HG02798 (cell line): ENCODE measurements around the gene ABCA4.

Experiments used
- ATAC-seq: cut with Tn5 transposase; IDR thresholded peaks from one replicate; pipeline ENCODE4 v1.9.1; 2021; ENCODE audit warnings: mild to moderate bottlenecking; ENCODE audit not compliant: unreplicated experiment, poor library complexity

Gene ABCA4

DNA sequence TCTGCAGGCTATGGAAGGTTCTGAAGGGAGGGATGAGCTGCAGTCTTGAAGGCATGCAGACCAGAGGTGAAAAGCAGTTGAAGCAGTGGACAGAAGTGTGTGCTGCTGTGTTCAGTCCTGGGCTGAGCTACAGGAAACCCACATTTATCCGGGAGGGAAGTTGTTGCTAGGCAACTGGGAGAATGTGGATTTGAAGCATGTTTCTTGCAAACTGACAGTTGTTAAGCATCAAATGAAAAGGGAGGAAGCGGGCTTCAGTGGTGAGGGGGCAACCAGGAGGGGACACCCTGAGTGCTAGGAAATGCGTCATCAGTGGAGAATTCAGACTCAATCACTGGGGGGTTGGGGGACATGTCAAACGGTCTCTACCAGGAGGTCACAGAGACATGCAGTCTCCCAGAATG, 28.7 kb downstream of the ABCA4 start:
- no peak for ATAC-seq

DNA sequence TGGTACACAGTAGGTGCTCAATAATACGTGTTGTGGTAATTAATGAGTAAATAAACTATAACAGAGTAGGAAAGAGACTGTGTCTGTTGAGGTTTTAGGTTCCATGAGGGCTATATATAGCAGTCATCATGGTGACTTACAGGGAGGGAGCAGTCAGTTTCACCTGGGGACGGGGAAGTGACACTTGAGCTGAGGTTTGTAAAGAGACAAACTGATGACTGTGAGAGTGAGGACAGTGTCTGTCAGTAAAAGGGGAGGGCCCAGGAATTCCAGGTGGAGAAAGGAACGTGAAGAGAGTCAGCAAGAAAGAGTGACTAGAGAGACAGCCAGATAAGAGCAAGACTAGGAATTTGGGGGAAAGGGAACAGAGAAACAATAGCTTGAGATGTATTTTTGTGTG, 30.2 kb downstream of the ABCA4 start:
- ATAC-seq: peak; percentile 34

DNA sequence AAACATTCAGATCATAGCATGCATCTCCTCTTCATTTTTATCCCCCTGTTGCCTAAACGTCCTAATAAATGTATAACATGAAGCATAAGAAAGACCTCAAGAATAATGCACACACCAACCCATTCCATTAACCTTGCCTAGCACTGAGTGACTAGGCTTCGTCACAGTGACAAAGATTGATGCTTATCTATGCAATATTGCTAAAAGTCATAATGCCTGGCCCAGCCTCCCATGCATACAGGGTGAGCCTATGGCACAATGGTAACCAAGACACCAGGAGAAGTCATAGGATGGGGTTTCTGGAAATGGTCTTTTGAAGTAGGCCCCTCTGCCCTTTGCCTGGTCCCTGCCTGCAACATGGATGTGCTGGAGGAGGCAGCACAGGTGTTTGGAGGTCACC, 33.8 kb downstream of the ABCA4 start:
- no peak for ATAC-seq

DNA sequence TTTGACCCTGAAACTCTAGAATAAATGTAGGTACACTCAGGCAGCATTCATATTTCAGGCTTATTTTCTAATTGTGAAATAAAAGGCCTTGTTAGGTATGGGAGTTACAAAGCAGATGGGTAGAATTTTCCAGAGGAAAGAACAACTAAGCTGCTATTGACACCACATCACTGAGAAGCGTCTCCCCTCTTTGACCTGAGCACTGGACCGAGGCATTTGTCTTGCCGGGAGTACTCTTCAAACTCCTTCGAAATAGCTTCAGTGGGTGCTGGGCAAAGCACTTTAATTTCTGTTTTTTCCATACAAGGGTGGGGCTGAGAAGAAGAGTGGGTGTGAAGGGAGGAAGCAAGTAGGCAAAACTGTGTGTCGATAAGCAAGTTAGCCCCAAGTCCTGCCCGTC, 36.4 kb downstream of the ABCA4 start:
- no peak for ATAC-seq

DNA sequence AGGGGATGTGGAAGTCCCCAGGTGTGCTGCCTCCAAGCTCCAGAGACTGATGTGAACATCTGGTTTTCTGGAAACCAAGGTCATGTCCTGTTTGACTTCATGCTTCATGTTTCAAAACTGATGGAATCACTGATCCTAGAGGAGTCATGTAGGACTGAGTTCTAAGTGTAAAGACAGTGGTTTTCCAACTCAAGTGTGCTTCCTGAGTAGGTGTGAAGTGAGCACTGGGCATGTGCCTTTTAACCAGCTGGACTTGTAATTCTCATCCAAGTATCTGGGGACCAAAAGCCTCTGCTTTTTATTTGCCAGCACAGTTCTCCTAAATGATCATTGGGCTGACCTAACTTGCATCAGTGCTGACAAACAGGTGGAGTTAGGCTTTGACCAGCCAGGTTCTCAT, 36.9 kb downstream of the ABCA4 start:
- no peak for ATAC-seq

DNA sequence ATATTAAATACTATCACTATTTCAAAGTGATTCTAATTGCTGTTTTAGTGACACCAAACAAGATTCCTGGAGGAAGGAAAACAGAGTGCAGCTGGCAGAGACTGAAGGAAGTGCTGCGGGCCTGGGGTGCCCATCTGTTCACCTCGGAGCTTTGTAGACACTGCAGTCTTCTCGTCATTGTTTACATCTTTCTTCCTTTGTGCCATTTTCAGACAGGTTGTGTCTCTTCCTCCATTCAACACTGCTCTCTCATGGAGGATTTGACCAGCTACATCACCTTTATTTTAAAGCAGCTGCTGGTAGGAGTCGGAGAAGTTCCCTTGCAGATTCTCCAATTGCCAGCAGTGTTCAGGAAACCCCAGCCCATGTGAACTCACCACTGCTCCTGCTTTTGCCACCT, 37.3 kb downstream of the ABCA4 start:
- ATAC-seq: no peak

DNA sequence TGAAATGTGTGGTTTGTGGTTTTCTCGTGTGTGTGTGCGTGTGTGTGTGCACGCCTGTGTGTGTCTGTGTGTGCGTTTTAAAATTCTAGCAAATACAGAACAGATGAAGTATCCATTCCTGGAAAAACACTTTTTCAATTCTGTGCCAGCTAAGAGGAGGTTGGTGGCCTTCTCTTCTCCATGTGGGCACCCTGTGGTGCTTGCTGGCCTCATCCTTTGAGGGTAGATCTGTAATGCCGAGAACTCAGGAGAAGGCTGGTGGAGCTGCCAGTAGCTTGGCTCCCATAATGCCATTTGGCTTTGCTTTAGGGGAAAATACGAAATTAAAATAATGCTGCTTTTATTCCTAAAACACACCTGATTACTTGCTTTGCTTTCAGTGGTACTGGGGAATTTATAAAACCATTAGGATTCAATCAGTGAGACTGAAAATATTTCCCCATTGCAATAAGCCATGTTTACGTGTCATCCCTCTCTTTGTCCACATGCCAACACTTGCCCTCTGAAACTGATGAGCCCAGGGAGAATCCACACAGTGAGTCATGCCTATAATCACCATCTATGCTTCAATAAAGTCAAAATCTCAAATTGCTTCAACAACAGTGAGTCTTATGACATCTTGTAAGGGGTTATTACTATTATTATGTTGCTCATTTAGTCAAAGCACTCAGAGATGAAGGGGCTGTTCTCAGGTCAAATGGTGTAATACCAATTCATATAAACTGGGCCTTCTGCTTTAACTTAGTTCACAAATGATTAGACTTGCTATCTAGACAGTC, 39.2 kb downstream of the ABCA4 start:
- no peak for ATAC-seq

DNA sequence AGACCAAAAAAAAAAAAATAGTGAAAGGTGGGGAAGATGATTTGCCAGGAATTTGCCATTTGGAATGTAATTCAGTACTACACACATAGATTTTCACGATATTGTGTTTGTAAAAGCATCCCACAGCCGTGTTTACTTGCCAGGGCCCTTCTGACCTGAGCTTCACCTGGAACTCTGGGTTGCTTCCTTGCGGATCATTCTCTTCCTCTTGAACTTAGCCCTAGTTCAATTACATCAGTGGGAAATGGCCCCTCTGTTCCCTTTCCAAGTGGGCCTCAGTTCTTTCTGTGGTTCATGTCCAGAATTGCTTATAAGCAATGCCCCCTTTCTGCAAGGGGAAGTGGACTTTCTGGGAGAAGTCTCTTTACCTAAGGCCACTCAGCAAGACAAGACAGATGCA, 41.0 kb downstream of the ABCA4 start:
- no peak for ATAC-seq

DNA sequence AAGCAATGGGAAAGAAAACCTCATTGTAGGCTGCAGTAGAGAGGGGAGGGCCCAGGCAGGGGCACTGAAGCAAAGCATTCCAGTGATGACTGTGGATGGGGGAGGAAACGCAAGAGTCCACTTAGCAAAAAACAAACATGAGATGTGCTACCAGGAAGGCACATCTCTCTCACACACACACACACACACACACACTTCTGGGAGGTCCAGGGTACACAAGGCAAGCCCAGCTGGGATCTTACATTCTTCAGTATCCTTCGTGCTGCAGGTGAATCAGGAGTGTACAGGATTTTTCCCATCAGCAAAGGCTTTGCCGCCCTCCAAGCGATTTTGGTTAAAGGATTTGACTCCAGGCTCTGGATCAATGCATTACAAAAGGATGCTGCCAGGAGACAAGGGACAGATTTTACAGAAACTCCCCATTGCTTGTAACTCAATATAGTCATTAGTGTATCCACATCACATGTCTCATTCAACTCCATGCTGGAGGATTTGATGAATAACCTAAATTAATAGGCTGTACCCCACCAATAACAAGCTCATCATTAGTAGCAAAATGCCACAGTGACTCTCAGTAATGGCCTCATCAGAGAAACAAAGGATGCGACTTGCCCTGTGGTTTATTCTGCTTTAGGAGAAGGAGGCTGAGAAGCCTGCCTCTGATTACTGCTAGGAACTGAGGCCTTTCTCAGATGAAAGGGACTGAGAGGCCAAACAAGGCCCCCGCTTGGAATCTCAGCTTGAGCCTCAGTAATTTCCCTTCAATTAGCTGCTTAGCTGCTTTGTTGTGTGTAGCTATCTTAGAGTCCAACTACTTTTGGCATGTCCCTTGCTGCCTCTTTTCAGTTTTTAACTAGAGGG, 41.6 kb downstream of the ABCA4 start:
- ATAC-seq: no peak

DNA sequence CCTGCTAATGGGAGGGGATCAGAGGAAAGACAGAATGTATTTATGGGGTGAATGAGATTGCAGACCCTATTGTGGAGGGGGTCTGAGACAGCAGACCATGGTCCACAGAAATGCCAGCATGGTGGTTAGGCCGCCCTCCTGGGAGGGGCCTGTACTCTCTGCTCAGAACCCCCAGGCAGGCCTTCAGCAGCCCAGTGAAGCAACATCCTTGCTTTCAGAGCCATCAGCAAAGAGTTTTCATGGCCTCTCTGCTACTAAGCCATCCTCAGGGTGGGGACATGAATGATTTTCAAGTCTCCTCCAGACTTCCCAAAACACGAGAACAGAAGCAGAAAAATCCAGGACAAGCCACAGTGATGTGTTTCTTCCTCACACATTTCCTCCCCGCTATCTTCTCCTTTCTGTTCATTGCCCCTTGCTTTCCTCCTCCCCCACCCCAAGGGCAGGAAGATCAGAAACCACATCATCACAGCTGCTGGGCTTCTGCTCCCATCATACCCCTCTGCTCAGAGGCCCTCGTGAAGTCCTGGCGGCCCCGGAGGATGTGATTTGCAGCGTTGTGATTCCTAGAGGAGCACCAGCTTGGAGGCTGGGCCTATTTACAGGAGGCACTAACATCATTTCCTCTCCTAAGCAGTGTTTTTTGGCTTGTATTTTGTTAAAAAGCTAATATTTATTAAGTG, 48.0 kb downstream of the ABCA4 start:
- no peak for ATAC-seq

DNA sequence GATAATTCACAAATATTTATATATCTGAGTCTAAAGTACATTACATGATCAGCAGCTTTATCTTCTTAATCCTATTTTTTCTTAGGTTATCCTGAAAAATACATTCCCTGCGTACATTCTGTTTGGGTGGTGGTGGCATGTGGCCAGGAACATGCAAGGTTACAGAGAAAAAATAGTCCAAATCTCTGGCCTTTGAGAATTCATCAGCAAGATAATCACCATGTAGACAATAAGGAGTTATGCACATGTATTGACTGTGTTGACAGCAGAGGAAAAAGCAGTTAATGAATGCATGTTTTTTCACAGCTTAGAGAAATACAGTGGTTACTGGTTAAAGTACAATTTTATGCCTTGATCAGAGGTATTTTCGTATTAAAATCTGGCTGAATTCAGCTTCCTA, 49.0 kb downstream of the ABCA4 start:
- ATAC-seq: no peak

DNA sequence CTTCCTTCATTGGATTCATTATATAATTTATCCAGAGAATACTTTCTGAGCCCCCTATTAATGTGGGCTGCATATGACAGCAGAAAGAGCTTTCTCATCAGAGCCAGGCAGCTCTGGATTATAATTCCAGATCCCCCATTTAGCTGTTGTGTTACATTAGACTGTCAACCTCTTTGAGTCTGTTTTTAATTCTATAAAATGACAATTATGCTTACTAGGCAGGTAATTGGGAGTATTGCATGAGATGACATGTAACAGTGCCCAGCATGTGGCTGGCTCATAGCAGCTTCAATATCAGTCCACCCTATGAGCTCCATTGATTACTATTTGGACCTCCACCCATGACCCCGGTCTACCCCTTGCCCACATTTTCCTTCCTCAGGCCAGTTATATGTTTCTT, 49.6 kb downstream of the ABCA4 start:
- no peak for ATAC-seq

DNA sequence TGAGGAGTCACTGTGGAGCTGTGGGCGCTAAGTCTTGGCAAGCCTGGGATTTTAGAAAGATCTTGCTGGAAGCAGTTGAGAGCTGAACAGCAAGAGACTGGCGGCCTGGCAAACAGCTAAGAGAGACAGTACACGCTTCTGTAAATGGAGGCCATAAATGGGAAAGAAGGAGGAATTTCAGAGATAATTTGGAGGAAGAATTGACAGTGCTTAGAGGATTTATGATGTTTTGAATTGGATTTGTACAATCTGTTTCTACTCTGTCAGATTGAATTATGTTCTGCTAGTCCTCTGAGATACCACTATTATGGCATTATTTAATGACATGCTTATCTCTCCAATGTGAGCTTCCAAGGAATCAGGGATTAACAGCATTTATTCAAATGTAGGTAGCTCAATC, 50.1 kb downstream of the ABCA4 start:
- no peak for ATAC-seq

DNA sequence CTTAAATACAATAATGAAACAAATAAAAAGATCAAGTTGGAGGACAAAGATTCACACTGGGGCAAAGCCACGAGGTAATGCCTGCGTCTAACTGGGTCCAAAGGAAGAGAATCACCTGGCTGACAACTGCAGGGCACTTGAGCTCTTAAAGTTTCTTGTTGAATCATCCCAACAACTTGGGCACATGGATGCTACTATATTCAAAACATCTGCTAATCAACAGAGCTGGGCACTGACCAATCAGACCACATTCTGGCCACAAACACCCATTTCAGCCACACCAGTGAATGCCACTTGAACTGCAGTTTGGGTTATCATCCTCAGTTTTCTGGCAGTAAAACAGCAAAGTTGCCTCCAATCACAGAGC, 51.0 kb downstream of the ABCA4 start:
- no peak for ATAC-seq

DNA sequence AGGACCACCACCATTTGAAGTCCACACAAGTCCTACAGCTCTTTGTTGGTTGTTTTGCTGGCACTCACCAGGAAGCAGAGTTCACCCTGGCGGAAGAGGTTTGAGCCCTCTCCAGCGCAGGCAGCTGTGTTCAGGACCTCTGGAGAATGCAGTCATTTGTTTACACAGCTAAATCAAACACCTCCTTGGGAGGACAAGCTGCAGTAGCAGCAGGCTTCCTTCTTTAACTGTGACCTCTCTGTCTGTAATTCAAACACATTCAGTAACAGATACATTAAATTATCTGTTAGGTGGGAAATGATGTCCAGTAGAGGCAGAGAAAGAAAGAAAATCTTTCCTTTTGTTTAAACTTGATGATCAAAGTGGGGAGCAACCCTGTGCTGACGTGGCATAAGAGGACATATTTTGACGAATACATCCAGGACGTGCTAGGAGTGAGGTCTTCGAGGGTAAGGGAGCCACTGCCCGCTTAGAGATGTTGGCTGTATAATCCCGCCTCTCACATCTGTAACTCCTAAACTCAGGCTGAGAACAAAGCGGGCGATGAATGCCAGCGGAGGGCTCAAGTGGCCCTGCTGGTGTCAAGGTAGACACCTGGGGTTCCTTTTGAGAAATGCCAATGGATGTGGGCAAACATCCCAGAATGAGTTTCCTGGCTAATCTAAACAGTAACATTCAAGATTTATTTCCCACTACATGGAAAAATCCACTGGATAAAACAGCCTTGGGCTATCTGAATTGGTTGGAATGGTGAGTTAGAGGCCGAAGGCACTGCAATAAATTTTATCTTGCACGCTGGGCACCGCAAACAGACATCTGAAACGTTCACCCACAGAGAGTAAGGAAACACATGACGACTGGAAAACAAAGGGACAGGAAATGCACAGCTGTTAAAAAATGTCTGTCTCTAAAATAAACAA, 51.7 kb downstream of the ABCA4 start:
- no peak for ATAC-seq

DNA sequence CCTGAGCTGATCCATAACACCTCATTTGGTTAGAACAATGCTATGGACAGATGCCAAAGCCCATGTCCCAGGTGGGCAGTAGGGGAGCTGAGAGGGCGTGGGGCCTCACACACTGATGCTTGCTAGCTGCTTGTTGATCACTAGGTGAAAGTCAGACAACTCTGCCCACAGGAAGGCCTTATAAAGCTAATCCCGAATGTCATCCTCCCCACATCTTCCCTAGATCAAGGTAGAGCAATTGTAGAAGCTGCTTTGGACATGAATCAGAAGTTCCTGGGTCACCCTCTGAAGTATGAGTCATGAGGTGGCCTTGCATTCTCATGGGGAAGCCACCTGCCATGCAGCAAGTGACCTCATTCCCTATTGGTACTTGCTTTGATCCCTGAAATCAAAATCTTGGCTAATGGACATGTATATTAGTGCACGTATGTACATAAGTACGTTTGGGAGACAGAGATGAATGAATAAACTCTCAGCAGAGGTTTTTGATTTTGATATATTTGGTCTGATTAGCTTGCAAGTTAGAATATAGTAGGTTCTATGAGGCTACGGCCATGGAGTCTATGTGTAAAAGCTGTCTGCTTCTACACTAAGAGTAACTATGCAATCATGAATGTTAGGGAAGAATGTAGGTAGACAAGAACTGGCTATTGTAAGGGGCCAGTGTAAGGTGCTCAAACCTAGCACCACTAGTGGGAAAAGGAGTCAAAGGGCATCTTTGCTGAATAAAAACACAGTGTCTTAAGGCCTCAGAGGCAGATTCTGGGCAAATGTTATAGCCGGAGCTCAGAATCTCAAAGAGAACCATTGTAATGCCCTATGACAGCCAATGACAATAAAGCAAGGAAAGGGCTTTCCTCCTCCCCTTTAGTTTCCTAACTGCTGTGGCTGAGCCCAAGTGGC, 52.6 kb downstream of the ABCA4 start:
- no peak for ATAC-seq

DNA sequence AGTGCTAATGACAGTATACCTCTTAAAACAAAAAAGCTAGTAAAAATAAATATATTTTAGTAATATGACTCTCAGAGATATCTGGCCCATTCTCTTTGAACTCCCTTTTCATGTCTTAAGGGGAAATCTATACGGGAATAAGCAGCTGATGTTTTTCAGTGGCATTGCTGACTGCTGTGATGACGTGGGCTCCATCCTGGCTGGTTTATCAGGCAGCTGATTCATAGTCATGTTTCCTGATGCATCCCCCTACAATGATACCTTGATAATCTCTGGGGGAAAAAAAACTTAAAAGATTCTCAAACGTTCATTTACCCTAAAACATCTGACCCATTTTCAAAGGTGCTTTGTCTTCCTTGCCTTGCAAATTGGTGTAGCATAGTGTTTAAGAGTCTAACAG, 53.8 kb downstream of the ABCA4 start:
- no peak for ATAC-seq

DNA sequence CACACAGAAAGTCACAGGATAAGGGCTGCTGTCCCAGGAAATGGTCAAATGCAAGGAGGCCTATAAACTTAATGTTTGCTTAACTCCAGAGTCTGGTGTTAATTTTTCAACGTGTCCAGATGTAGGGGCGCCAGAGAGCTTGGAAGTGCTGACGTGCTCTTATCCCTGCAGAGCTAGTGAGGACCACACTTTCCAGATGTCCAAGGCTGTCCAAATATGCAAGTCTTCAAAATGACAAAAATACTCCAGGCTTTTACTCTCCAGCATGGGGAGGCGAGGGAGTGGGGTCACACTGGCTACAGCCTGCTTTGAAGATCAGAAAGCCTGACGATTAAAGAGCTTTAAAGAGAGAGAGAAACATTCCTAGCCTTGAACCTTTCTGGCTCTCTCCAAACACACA, 57.6 kb downstream of the ABCA4 start:
- ATAC-seq: no peak
